Upper lobe of right lung (tissue), 1 donor: ENCODE measurements around the gene TMEM123. TPM values are rescaled to one million over a fixed set of nuclear protein-coding genes. Genes with fewer than 3 reads are reported as not detected.

Experiments
- ATAC-seq: fragments of 200-7000 bp; cut with Tn5 transposase; one replicate; pipeline ENCODE4 v1.9.1; 2020; ENCODE audit warnings: mild to moderate bottlenecking, moderate library complexity
- DNase-seq: peaks from one replicate; pipeline ENCODE4 v3.0.0-alpha.2; 2020
- H3K27ac ChIP-seq: fragments of 200-600 bp; one replicate; pipeline ENCODE4 v1.8.0; 2022
- H3K27me3 ChIP-seq: fragments of 200-600 bp; one replicate; pipeline ENCODE4 v1.8.0; 2022; ENCODE audit warnings: mild to moderate bottlenecking
- H3K36me3 ChIP-seq: fragments of 200-600 bp; one replicate; pipeline ENCODE4 v1.8.0; 2022
- H3K4me1 ChIP-seq: fragments of 200-600 bp; one replicate; pipeline ENCODE4 v1.8.0; 2022
- H3K4me3 ChIP-seq: fragments of 200-600 bp; one replicate; pipeline ENCODE4 v1.8.0; 2022; ENCODE audit warnings: mild to moderate bottlenecking
- H3K9me3 ChIP-seq: fragments of 200-600 bp; one replicate; pipeline ENCODE4 v1.8.0; 2022
- intact Hi-C: fragments of 100-400 bp; cut with DNase I; formaldehyde crosslinking; loops from one replicate; pipeline ENCODE4 v1.11.0; 2022
- long read RNA-seq: library from polyadenylated mRNA; unstranded; transcript quantifications from one replicate; pipeline ENCODE4 v2.0.0, GENCODE V29; 2021
- total RNA-seq: library from RNA; stranded (reverse); fragmentation: NEBNext Ultra II Directional; extraction: Animal tissue kit (Norgen Biotek cat#: 25700); gene quantifications from one replicate; pipeline ENCODE4 v1.2.1, GENCODE V29; 2021
- TF ChIP-seq, protein P1 (sequence below): fragments of 200-600 bp; IDR thresholded peaks from one replicate; pipeline ENCODE4 v1.8.0; 2022; ENCODE audit warnings: antibody characterized with exemption
- donor health status: DM: no; HTN: yes; CAD: no; lungs with severe emphysema.

Gene TMEM123
- 203 TPM for total RNA-seq
- long read RNA-seq, transcript TMEM123-202 (5 exons, 3,579 nt), result major isoform, 349 of 365 reads
- long read RNA-seq, partial matches to known transcripts, result 11 of 365 reads
- long read RNA-seq, other reads (novel, unspliced or antisense), result 5 of 365 reads

DNA sequence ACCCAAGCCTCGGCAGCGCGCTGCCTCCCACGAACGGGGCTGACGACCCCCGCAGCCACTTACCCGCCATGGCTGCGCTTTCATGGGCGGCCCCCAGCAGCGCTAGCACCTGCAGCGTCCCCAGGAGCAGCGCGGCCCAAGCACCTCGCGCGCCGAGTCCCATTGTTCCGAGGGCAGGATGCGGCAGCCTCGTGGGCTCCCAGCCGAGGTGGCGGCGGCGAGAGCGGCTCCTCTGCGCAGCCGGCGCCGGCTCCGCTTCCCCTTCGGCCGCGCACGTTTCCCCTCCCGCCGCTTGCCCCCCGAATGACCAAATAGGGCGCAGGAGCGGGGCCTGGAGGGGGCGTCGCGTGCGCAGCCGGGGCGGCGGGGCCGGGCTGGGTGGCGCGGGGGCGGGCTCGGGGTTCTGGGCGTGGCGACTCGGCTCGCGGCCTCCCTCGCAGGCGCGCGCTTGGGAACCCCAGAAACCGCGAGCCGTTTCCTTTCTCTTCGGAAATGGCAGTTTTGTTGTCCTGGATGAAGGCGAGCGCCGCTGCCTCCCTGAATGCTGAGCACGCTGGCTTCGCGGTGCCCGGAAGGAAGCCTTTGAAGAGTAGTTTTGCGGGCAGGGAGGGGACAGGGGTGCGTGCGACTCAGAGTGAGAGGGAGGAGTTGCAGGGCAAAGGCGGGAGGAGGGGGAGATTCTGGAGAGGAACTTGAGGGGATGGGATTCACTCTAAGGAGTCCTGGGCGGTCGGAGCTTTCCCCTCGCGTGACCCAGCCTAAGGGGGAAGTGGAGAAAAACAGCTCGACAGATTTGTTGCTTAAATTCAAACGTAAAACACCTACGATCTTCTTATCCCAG lies at the start of gene TMEM123:
TSS of gene TMEM123 (minus strand) at position 305 of the 841 bp plus-strand sequence. CDS start at position 163, 142 bp downstream.
- peak; percentile 93 for DNase-seq
- peak within 1 kb of the TSS; percentile 63 for H3K4me3 ChIP-seq
- no peaks in the 10 kb centered on the region for H3K9me3 ChIP-seq
- peak; percentile 92 for ATAC-seq
- H3K36me3 ChIP-seq, result no peaks in the 10 kb centered on the region
- peak within 1 kb of the TSS; percentile 84 for H3K27ac ChIP-seq
- TF ChIP-seq, protein P1, sequence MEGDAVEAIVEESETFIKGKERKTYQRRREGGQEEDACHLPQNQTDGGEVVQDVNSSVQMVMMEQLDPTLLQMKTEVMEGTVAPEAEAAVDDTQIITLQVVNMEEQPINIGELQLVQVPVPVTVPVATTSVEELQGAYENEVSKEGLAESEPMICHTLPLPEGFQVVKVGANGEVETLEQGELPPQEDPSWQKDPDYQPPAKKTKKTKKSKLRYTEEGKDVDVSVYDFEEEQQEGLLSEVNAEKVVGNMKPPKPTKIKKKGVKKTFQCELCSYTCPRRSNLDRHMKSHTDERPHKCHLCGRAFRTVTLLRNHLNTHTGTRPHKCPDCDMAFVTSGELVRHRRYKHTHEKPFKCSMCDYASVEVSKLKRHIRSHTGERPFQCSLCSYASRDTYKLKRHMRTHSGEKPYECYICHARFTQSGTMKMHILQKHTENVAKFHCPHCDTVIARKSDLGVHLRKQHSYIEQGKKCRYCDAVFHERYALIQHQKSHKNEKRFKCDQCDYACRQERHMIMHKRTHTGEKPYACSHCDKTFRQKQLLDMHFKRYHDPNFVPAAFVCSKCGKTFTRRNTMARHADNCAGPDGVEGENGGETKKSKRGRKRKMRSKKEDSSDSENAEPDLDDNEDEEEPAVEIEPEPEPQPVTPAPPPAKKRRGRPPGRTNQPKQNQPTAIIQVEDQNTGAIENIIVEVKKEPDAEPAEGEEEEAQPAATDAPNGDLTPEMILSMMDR, result no peak
- no peaks in the 10 kb centered on the region for H3K27me3 ChIP-seq
- intact Hi-C loops, result no loop called here
- H3K4me1 ChIP-seq, result peaks cover 33% of the 10 kb centered on the region

DNA sequence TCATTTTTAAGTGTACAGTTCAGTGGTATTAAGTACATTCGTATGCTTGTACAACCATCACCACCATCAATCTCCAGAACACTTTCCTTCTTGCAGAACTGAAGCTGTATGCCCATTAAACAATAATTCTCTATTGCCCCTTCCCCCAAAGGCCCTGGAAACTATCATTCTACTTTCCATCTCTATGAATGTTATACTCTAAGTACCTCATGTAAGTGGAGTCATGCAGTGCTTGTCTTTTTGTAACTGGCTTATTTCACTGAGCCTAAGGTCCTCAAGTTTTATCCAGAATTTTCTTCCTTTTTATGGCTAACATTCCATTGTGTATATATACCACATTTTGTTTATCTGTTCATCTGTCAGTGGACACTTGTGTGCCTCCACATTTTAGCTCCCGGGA lies 48.3 kb upstream of the TMEM123 start:
- Histone ChIP-seq H3K27me3 (no peaks in the 10 kb centered on the region), H3K27ac (no peak overlapping the region), H3K9me3 (no peaks in the 10 kb centered on the region), H3K4me1 (no peaks in the 10 kb centered on the region), H3K4me3 (no peak overlapping the region), H3K36me3 (no peaks in the 10 kb centered on the region)
- intact Hi-C loops, result no loop called here
- ATAC-seq (no peak), DNase-seq (no peak)
- TF ChIP-seq, protein P1, result no peak

DNA sequence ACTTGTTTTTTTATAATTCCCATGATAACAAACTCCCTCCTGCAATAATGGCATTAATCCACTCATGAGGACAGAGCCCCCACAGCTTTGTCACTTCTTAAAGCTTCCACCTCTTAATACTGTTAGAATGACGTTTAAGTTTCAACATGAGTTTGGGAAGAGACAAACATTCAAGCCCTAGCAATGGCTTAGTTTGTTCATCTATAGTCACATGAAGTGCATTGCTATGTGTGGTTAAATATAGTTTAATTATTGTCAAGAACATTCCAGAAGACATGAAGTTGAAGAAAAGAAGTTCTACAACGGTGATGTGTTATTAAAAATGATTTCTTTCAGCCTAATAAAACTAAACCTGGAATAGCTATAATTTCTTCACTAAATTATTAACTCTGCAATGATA lies 47.4 kb upstream of the TMEM123 start:
- DNase-seq (no peak), ATAC-seq (no peak)
- Histone ChIP-seq H3K9me3 (no peaks in the 10 kb centered on the region), H3K4me1 (no peaks in the 10 kb centered on the region), H3K27ac (no peak overlapping the region), H3K36me3 (no peaks in the 10 kb centered on the region), H3K27me3 (no peaks in the 10 kb centered on the region), H3K4me3 (no peak overlapping the region)
- TF ChIP-seq, protein P1, result no peak
- intact Hi-C loops, result no loop called here

DNA sequence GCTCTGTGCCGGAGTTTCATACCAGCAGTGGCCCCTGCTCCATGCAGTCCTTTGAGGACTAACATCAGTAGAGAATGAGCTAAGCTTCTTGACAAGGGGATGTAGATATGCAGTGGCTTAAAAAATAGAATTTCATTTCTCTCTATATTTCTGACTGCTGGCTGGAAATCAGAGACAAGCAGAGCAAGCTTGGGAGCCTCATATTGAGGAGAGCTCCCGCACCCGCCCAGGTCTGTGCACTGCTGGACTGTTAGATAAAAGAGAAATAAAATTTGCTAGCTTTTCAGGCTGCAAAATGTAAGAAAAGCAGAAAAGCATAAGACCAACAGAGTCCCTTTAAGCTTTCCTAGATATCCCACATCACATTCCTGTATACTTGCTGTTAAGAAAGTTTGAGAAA lies 46.6 kb upstream of the TMEM123 start:
- Histone ChIP-seq H3K27ac (no peak overlapping the region), H3K27me3 (no peaks in the 10 kb centered on the region)
- intact Hi-C loops, result no loop called here

DNA sequence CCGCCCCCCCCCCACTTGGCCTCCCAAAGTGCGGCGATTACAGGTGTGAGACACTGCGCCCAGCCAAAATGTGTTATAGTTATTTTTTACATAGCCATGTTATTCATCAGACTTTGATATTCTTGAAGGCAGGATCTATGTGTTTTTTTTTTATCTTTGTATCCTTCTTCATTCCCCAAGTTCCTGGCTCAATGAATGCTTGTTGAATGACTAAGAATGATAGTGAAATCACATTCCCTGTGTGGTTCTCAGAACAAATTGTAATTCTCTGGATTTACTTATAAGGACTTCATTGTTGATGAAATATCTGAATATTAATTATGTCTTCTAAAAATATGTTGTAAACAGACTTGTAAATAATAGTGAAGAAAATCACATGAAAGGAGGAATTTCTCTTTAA lies 44.5 kb upstream of the TMEM123 start:
- Histone ChIP-seq H3K9me3 (no peaks in the 10 kb centered on the region), H3K27me3 (no peaks in the 10 kb centered on the region), H3K4me1 (no peaks in the 10 kb centered on the region), H3K4me3 (no peak overlapping the region), H3K27ac (no peak overlapping the region), H3K36me3 (no peaks in the 10 kb centered on the region)
- TF ChIP-seq, protein P1, result no peak
- no peak for DNase-seq
- intact Hi-C loops, result no loop called here
- ATAC-seq, result no peak

More for the DNA sequence above, 46.6 kb upstream of the TMEM123 start:
- DNase-seq (no peak), ATAC-seq (no peak)
- Histone ChIP-seq H3K9me3 (no peaks in the 10 kb centered on the region), H3K36me3 (no peaks in the 10 kb centered on the region), H3K4me1 (no peaks in the 10 kb centered on the region), H3K4me3 (no peak overlapping the region)
- TF ChIP-seq, protein P1, result no peak
